ENCODE measurements around the gene HSPA12B. TPM values are rescaled to one million over a fixed set of nuclear protein-coding genes. Genes with fewer than 3 reads are reported as not detected.

The HSPA12B gene
- total and polyA plus RNA-seq, 2 of the 13 experiments (the other 11 are each of a cell fraction or from before 2014, with no cell fraction given): 0.01 TPM; not detected in 1

DNA sequence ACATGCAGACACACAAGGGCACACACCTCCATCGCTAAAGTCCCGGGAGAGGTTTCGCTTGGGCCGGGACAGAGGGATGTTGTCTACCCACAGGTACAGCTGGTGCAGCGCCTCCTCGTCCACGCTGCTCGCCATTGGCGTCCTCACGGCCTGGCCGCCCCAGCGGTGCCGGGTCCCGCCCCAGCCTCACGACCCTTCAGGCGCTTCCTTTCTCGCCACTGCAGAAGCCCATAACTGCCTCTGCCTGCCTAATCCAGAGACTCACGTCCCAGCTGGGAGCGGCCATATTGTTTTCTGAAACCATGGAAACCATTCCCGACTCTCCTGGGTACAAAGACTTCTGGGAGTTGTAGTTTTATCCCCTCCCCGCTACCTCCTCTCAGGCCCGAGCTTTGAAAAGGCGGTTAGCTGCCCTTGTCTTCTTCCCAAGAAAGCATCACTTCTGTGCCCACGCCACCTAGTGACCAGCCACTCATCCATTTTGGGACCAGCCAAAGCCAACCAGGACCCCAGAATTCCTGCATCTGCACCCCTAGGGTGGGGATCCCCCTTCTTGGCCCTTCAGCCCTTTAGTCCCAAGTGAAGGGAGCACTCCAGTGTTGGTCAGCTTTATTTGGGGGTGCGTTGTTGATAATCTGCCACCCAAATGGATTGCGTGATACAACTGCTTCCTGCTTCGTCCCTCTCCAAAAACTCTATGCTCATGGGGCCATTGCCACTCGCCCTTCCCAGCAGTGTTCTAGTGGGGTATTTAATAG is 48.8 kb downstream of the HSPA12B start, which contains the start of gene SPEF1 (continued):
- TF ChIP-seq, protein P1, sequence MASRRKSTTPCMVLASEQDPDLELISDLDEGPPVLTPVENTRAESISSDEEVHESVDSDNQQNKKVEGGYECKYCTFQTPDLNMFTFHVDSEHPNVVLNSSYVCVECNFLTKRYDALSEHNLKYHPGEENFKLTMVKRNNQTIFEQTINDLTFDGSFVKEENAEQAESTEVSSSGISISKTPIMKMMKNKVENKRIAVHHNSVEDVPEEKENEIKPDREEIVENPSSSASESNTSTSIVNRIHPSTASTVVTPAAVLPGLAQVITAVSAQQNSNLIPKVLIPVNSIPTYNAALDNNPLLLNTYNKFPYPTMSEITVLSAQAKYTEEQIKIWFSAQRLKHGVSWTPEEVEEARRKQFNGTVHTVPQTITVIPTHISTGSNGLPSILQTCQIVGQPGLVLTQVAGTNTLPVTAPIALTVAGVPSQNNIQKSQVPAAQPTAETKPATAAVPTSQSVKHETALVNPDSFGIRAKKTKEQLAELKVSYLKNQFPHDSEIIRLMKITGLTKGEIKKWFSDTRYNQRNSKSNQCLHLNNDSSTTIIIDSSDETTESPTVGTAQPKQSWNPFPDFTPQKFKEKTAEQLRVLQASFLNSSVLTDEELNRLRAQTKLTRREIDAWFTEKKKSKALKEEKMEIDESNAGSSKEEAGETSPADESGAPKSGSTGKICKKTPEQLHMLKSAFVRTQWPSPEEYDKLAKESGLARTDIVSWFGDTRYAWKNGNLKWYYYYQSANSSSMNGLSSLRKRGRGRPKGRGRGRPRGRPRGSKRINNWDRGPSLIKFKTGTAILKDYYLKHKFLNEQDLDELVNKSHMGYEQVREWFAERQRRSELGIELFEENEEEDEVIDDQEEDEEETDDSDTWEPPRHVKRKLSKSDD (CRISPR knock-in tag; IDR thresholded peaks at IDR 0.05; ENCODE audit: low read depth): peak; percentile 93
- TF ChIP-seq ZNF33B (CRISPR knock-in tag; IDR thresholded peaks at IDR 0.05): 0 out of 2 replicates have a peak, but pooled peaks have one; percentile 56
- TF ChIP-seq HDAC1 (CRISPR knock-in tag; IDR thresholded peaks at IDR 0.05): peak; percentile 78; the same call in 1 of the 2 replicates
- TF ChIP-seq ZNF17 (CRISPR knock-in tag; IDR thresholded peaks at IDR 0.05): no peak
- no peak for TF ChIP-seq GATA4 (IDR thresholded peaks at IDR 0.05; ENCODE audit: borderline replicate concordance, low read depth)
- no peak for TF ChIP-seq ATF3 (CRISPR knock-in tag; IDR thresholded peaks at IDR 0.05)
- TF ChIP-seq ZNF503 (CRISPR knock-in tag; IDR thresholded peaks at IDR 0.05): no peak
- no peak for TF ChIP-seq ZFP1 (CRISPR knock-in tag; IDR thresholded peaks at IDR 0.05)
- no peak for TF ChIP-seq ZNF879 (CRISPR knock-in tag; IDR thresholded peaks at IDR 0.05)
- TF ChIP-seq CCAR2 (optimal IDR thresholded peaks at IDR 0.05; ENCODE audit: low read depth, low read length): no peak
- no peak for TF ChIP-seq ZNF460 (CRISPR knock-in tag; IDR thresholded peaks at IDR 0.05; ENCODE audit: borderline replicate concordance)
- TF ChIP-seq ZNF589 (CRISPR knock-in tag; conservative IDR thresholded peaks at IDR 0.05): no peak
- TF ChIP-seq ZSCAN29 (CRISPR knock-in tag; conservative IDR thresholded peaks at IDR 0.05): no peak
- TF ChIP-seq ZC3H13 (CRISPR knock-in tag; IDR thresholded peaks at IDR 0.05): peak; percentile 60; the same call in 1 of the 2 replicates
- TF ChIP-seq ZNF891 (CRISPR knock-in tag; IDR thresholded peaks at IDR 0.05): no peak
- TF ChIP-seq ZNF547 (CRISPR knock-in tag; IDR thresholded peaks at IDR 0.05): no peak
- no peak for TF ChIP-seq NR2F6 (IDR thresholded peaks at IDR 0.05)
- no peak for TF ChIP-seq NR2F6 (CRISPR knock-in tag; IDR thresholded peaks at IDR 0.05)
- TF ChIP-seq NFYC (CRISPR knock-in tag; IDR thresholded peaks at IDR 0.05): peak; percentile 52; the same call in 1 of the 2 replicates
- TF ChIP-seq PRDM4 (CRISPR knock-in tag; IDR thresholded peaks at IDR 0.05; ENCODE audit: borderline replicate concordance): no peak
- TF ChIP-seq RFX1 (IDR thresholded peaks at IDR 0.05): peak; percentile 90
- 0 out of 2 replicates have a peak, but pooled peaks have one; percentile 18 for TF ChIP-seq ZNF317 (CRISPR knock-in tag; IDR thresholded peaks at IDR 0.05)
- TF ChIP-seq NFE2 (CRISPR knock-in tag; IDR thresholded peaks at IDR 0.05): no peak
- TF ChIP-seq ATF7-NPFF (CRISPR knock-in tag; IDR thresholded peaks at IDR 0.05; ENCODE audit: low read depth): peak; percentile 7; the same call in 1 of the 2 replicates
- 0 out of 2 replicates have a peak, but pooled peaks have one; percentile 44 for TF ChIP-seq SIN3B (IDR thresholded peaks at IDR 0.05; ENCODE audit: low read length)

All from HepG2 (cell line).